ENCODE results near the gene TUBB1. TPM values are rescaled to one million over a fixed set of nuclear protein-coding genes. Genes with fewer than 3 reads are reported as not detected.
"Not testable (repeated sequence)": the region's sequence is repeated elsewhere in the genome, so short reads cannot be mapped to it uniquely, and the experiment has no call there.

The TUBB1 gene
- total RNA-seq, 1 donor from 2014 or later: not detected

GRCh38 chr20:59007665-59008511 is 11.3 kb upstream of the TUBB1 start:
- H3K27ac ChIP-seq: peak overlapping the region; percentile 88
- peak overlapping the region; percentile 73 to 82 for H3K4me3 ChIP-seq
- no peaks in the 10 kb centered on the region for H3K36me3 ChIP-seq
- DNase-seq (ENCODE audit: low spot score in 2 of 2): peak in 1 of 2 donors; percentile 79
- no peaks in the 10 kb centered on the region for H3K9me3 ChIP-seq
- TF ChIP-seq CTCF (IDR thresholded peaks at IDR 0.05): no peak
- intact Hi-C loops (cut with DNase I): loop anchor here (1.0 to 5.0 kb wide), 4 partner anchors 23 to 100 kb away; partner anchors contain the start of genes NELFCD and PRELID3B
- H3K27me3 ChIP-seq: no peaks in the 10 kb centered on the region
- peaks cover 16 to 38% of the 10 kb centered on the region in 2 donors for H3K4me1 ChIP-seq

- Histone ChIP-seq H3K4me1 (peaks cover 16 to 38% of the 10 kb centered on the region in 2 donors), H3K4me3 (no peak overlapping the region), H3K36me3 (no peaks in the 10 kb centered on the region), H3K27me3 (no peaks in the 10 kb centered on the region), H3K27ac (peak overlapping the region in 1 of 2 donors; percentile 88), H3K9me3 (no peaks in the 10 kb centered on the region)
- no peak for TF ChIP-seq CTCF (IDR thresholded peaks at IDR 0.05)
- intact Hi-C loops (cut with DNase I): loop anchor here (5.0 kb wide), 1 partner anchor 33 kb away; the partner anchor contains the start of gene PRELID3B
- DNase-seq (ENCODE audit: low spot score in 2 of 2): peak in 1 of 2 donors; percentile 38
These were observed 10.4 kb upstream of the TUBB1 start for GRCh38 chr20:59008715-59009336.

- no peak overlapping the region for H3K4me3 ChIP-seq
These were observed 8.8 kb upstream of the TUBB1 start for GRCh38 chr20:59010321-59010994.

GRCh38 chr20:59010995-59011873 is 8.0 kb upstream of the TUBB1 start:
- Histone ChIP-seq H3K4me3 (peak overlapping the region in 1 of 2 donors; percentile 45), H3K36me3 (no peaks in the 10 kb centered on the region), H3K9me3 (no peaks in the 10 kb centered on the region), H3K27me3 (no peaks in the 10 kb centered on the region), H3K4me1 (peaks cover 6 to 21% of the 10 kb centered on the region in 2 donors), H3K27ac (peak overlapping the region; percentile 50 to 70)
- peak in 1 of 2 donors; percentile 74 for DNase-seq (ENCODE audit: low spot score in 2 of 2)
- intact Hi-C loops (cut with DNase I): no loop called here
- TF ChIP-seq CTCF (IDR thresholded peaks at IDR 0.05): no peak

More at GRCh38 chr20:59010321-59010994, 8.8 kb upstream of the TUBB1 start:
- Histone ChIP-seq H3K9me3 (no peaks in the 10 kb centered on the region), H3K27me3 (no peaks in the 10 kb centered on the region), H3K4me1 (peaks cover 8 to 29% of the 10 kb centered on the region in 2 donors), H3K36me3 (no peaks in the 10 kb centered on the region), H3K27ac (peak overlapping the region; percentile 50 to 70)
- intact Hi-C loops (cut with DNase I): no loop called here
- peak in 1 of 2 donors; percentile 63 for DNase-seq (ENCODE audit: low spot score in 2 of 2)
- TF ChIP-seq CTCF (IDR thresholded peaks at IDR 0.05): no peak

GRCh38 chr20:59011874-59012157 is 7.4 kb upstream of the TUBB1 start:
- DNase-seq (ENCODE audit: low spot score in 2 of 2); H3K4me3 ChIP-seq; H3K27me3 ChIP-seq; H3K9me3 ChIP-seq; intact Hi-C loops (cut with DNase I); H3K36me3 ChIP-seq: not testable (repeated sequence)
- peaks cover 4 to 18% of the 10 kb centered on the region in 2 donors for H3K4me1 ChIP-seq
- peak overlapping the region; percentile 50 to 70 for H3K27ac ChIP-seq

Measured in ascending aorta (tissue), 2 donors.